HCT116 (cell line): Measurements from ENCODE around the gene PIK3C3.

ENCODE experiments used
- CTCF ChIP-seq, 3 experiments: fragments of 200-600 bp in 1 of 3; sonication (generic) in 1 of 3; IDR thresholded peaks in 2 of 3; conservative IDR thresholded peaks in 1 of 3; 2 replicates each; pipeline ENCODE4 v1.5.1; 2012 to 2017; ENCODE audit warnings: low read depth in 2 of 3, low read length in 2 of 3, antibody characterized with exemption in 1 of 3, borderline replicate concordance in 1 of 3, control low read depth in 1 of 3, mild to moderate bottlenecking in 1 of 3, mixed read lengths in 1 of 3, mixed run types in 1 of 3, moderate library complexity in 1 of 3; ENCODE audit not compliant: insufficient read depth in 1 of 3
- ELF1 ChIP-seq: IDR thresholded peaks from 2 replicates; pipeline ENCODE4 v1.6.1; 2012; ENCODE audit warnings: low read depth, borderline replicate concordance
- EZH2phosphoT487 ChIP-seq: fragments of 200-600 bp; IDR thresholded peaks from 2 replicates; pipeline ENCODE4 v1.6.1; 2018; ENCODE audit warnings: antibody characterized with exemption, borderline replicate concordance
- SP1 ChIP-seq: IDR thresholded peaks from 2 replicates; pipeline ENCODE4 v1.6.1; 2012; ENCODE audit warnings: low read depth

DNA sequence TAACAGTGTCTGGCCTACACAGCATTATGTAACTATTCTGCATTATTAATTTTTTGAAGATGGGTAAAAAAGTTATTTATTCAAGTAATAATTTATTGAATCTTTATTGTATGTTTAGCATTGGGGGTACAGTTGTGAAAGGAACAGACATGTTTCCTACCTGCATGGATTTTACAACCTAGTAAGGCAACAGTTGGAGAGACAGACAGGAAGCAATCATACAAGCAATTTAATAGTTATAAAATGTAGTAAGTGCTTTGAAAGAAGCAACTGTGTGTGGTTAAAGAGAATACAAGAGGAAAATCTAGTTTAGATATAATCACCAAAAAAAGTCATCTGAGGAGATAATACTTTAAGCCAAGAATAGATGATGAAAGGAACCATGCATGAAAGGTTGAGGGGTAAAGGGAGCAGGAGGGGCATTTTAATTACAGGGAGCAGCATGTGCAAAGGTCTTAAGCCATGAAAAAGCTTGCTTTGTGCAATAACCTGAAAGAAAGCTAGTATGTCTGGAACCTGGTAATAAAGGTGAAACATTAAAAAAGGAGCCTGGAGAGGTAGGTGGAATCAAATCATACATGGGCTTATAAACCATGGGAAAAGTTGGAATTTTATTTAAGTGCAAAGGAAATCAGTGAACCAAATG is 140.8 kb downstream of the PIK3C3 start:
- TF ChIP-seq CTCF (IDR thresholded peaks at IDR 0.05 in 2 of 3, conservative IDR thresholded peaks at IDR 0.05 in 1 of 3; ENCODE audit: borderline replicate concordance in 1 of 3, insufficient read depth in 1 of 3, low read depth in 2 of 3, low read length in 2 of 3), result no peak
- no peak for TF ChIP-seq EZH2phosphoT487
- no peak for TF ChIP-seq SP1
- TF ChIP-seq ELF1, result no peak
